GM21576 (cell line): Measurements from ENCODE around the gene MAGEA9.
"Not testable (repeated sequence)": the region's sequence is repeated elsewhere in the genome, so short reads cannot be mapped to it uniquely, and the experiment has no call there.

Source experiments
- ATAC-seq: cut with Tn5 transposase; IDR thresholded peaks from one replicate; pipeline ENCODE4 v1.9.1; 2021; ENCODE audit warnings: mild to moderate bottlenecking, moderate library complexity; ENCODE audit not compliant: unreplicated experiment

MAGEA9 gene, protein sequence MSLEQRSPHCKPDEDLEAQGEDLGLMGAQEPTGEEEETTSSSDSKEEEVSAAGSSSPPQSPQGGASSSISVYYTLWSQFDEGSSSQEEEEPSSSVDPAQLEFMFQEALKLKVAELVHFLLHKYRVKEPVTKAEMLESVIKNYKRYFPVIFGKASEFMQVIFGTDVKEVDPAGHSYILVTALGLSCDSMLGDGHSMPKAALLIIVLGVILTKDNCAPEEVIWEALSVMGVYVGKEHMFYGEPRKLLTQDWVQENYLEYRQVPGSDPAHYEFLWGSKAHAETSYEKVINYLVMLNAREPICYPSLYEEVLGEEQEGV

DNA sequence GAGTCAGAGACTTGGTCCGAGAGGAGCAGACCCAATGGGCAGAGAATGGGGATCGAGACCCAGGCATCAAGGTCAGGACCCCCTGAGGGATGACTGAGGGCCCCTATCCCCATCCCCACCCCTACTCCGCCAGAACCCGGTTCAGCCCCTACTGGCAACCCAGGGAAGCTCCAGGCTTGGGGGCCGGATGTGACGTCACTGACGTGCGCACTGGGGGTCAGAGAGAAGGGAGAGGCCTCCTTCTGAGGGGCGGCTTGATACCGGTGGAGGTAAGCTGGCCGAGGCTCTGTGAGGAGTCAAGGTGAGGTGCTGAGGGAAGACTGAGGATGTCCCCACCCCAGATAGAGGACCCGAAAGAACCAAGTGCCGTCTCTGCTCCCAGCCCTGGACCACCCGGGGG is at the start of gene MAGEA9:
TSS of gene MAGEA9 (plus strand) at position 204 of the 400 bp plus-strand sequence. CDS start 4,281 bp downstream, outside the sequence.
- ATAC-seq, result not testable (repeated sequence)

DNA sequence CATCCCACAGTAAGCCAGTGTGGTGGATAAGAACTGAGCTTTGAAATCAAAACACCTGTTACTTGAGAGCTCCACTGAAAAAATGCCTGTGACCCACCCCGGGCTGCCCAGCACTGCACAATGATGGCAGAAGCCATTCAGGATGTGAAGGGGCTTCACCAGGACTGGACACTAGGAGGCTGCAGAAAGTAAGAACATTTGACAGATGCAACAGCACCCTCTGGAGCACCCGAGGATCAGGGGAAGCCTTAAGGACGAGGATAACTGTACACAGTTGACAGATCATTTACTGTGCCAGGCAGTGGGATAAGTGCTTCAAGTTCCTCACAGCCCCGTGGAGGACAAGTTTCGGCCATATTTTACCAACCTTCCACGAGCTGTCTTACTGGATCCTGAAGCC is 39.5 kb upstream of the MAGEA9 start:
- not testable (repeated sequence) for ATAC-seq

DNA sequence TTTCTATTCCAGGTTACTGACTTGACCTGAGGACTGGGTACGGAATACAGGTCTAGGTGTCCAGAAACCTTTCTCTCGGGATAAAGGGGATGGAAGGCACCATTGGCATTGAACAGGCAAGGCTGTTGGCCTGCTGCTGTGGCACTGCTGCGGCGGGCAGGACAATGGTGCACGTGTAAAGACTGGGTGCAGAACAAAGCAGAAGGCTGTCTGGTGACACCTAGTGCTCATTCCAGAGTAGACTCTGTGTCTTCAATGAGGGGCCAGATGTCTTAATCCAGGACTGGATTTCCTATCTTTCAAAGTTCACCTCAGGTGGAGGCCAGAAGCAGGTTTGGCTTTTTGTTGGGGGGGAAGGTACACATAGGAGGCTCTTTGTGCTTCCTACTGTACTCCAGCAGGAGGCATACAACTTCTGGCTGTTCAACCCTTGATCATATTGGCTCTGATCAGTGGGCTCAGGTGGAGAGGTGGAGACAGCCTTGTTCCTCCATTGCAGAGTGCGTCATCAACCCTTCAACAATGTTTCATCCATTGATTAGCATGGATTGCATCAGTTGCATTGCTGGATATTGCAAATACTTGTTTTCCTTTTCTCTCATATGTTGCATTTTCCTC is 35.2 kb upstream of the MAGEA9 start:
- ATAC-seq, result not testable (repeated sequence)

DNA sequence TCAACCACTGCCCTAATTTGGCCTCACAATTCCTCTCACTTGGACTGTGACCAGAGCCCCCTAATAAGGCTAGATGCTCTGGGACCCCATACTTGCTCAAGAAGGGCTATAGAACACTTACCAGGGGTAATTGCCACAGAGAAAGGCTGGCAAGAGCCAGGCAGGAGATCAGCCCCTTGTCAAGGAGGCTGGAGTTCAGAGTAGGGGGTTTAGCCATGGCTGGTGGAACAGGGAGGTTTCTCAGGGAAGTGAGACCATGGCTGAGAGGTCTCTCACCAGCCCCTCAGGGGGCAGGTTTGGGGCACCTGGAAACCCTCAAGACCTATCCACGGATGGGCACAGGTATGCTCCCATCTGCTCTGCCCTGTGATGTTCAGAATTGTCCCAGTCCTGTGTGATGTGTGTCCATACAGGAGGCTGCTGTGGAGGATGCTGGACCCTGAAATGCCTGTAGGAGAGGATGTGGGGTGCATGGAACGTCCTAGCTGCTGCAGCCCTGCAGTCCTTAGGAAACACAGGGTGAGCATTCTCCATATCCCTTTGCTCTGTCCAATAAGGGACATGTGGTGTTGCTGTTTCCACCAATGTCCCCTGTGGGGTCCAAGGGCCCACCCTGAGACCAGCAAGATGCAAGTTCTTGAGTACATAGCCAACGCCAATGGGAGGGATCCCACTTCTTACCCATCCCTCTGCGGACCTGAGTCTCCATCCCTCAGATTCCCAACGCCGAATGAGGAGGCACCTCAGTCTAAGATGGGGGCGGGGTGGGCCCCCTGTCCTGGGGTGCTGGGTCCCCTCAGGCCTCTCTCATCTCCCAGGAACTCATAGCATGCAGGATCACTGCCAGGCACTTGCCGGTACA is 24.3 kb upstream of the MAGEA9 start:
- ATAC-seq, result no peak

DNA sequence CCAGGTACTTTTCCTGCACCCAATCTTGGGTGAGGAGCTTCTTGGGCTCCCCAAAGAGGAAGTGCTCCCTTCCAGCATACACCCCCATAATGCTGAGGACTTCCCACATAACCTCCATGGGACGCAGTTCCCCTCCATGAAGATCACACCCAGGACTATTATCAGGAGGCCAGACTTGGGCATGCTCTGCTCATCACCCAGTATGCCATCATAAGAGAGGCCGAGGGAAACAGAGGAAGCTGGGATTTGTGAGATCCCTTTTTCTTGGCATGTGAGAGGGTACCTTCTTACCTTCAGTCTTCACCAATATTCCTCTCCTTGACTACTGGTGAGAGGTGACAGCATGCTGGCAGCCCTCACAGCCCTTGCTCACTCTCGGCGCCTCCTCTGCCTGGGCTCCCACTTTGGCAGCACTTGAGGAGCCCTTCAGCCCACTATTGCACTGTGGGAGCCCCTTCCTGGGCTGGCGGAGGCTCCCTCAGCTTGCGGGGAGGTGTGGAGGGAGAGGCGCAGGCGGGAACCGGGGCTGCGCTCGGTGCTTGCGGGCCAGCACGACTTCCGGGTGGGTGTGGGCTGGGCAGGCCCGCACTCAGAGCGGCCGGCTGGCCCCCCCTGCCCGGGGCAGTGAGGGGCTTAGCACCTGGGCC is 23.5 kb upstream of the MAGEA9 start:
- ATAC-seq, result no peak

DNA sequence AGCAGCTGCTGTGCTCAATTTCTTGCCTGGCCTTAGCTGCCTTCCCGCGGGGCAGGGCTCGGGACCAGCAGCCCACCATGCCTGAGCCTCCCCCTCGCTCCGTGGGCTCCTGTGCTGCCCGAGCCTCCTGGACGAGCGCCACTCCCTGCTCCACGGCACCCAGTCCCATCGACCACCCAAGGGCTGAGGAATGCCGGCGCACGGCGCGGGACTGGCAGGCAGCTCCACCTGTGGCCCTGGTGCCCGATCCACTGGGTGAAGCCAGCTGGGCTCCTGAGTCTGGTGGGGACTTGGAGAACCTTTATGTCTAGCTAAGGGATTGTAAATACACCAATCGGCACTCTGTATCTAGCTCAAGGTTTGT is 23.0 kb upstream of the MAGEA9 start:
- ATAC-seq, result not testable (repeated sequence)

DNA sequence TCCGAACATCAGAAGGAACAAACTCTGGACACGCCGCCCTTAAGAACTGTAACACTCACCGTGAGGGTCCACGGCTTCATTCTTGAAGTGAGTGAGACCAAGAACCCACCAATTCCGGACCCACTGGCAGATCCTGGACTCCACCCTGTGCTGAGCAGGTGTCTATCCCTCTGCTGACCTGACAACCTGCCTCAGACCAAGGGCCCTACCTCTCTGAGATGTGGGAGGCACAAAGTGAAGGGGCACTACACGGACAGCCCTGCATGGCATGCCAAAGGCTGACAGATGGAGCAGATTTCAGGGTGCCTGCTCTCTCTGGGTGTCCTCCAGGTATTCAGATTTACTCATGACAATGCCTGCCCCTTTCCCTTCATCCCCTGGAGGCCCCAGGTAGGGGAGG is 21.9 kb upstream of the MAGEA9 start:
- ATAC-seq, result no peak

DNA sequence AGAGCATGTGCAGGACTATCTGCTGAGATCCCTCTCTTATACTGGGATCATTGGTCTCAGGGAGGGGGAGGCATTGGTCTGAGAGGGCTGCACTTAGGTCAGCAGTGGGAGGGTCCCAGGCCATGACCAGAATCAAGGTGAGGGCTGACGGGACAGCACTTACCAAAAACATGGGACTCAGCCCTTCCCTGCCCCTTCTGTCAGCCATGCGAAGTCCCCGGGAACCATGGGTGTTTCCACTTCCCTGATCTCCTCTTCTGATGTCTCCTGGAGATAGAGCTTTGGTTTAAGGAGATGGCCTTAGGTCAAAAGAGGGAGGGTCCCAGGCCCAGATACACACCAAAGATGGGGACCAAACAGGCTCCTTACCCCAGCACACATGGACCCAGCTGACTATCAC is 20.8 kb upstream of the MAGEA9 start:
- no peak for ATAC-seq

DNA sequence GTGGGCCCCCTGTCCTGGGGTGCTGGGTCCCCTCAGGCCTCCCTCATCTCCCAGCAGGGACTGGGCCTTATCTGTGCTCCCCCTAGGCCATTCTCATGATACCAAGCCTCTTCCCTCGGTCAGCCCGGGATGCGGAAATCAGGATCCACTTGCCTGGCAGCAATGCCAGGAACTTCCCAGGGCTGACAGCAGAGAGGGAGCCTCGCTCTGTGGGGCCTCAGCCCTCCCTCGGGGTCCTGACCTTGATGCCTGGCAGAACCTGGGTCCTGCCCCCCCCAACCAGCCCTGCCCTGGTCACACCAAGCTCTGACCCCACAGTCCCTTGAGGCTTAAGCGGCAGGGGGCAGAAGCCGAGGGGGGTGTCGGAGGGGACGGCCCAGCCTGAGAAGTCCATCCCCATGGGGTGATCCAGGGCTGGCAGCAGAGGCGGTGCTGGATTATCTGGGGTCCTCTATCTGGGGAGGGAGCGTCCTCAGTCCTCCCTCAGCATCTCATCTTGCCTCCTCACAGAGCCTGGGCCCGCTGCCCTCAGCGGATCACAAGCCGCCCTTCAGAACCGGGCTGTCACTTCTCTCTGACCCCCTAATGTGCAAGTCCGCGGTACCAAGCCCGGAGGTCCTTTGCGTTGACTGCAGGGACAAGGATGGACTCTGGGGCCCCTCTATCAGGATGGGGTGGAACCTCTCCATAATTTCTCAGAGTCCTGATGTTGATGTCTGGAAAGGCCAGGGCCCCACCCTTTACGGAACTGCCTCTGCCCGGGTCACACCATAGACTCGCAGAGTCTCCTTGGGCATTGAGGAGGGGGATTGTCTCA is 19.7 kb upstream of the MAGEA9 start:
- ATAC-seq, result not testable (repeated sequence)

DNA sequence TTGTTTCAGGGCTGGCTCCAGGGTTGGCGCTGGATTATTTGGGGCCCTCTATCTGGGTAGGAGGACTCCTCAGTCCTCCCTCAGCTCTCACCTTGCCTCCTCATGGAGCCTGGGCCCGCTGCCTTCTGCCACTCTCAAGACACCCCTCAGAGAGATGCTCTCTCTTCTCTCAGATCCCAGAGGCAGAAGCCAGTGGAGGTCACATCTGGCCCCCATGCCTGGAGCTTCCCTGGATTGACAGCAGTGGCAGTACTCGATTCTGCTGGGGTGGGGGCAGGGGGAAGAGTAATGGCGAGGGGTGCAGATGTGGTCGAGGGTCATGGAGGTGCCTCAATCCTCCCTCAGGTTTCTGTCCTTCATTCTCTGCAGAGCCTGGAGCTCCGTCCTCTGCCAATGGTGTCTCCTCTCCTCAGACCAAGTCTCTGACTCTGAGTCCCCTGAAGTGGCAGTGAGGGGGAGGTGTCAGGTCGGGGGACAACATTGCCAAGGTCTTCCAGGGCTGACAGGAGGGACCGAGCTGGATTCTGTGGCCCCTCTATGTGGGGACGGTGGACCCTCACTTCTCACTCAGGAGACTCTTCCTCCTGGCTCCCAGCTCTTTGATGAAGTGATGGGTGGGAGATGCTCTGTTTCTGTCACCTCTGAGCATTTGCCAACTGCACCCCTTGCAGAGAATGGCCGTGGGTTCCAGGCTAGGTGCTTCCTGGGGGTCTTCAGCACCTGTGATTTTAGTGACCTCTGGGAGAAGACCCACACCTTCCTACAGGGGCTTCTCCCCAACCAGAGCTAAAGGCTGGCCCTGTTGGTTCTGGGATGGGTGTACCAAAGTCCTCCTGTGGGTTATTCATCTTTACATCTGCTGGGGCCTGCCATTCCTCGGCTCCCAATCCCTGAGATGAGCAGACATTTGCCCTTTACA is 18.8 kb upstream of the MAGEA9 start:
- no peak for ATAC-seq

DNA sequence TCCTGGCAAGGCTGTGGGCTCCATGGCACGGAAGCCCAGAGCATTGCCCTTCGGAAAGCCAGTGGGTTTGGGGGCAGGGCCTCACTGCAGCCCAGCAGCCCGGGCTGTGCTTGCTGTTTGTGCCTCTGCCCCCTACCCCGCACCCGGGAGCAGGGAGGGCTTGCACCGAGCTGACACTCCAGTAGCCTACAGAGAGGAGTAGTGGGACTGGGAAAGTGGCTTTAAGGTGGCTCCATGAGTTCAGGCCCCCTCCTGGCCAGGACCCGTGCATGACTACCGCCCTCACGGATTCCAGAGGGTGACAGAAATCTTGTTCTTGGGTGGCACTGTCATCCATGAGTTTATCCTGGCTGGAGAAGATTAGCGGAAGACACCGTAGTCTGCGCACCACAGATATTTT is 11.4 kb upstream of the MAGEA9 start:
- ATAC-seq, result not testable (repeated sequence)

DNA sequence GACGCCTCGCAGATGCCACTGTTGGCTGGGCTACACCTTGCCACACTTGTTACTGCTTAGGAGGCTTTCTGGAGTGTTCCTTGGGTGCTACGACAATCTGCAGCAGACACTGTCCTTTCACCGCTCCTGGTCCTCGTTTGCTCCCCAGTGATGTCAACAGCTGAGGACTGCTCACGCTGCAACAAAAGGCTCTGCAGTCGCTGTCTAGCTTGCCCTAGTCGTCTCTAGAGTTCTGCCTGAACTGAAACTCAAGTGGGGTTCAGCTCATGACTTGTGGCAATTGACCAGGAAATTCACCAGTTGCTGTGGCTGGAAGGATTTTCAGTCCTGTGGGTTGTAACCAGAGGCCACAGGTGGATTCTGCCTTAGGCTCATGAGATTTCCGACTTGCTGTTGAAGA is 8.7 kb upstream of the MAGEA9 start:
- not testable (repeated sequence) for ATAC-seq

DNA sequence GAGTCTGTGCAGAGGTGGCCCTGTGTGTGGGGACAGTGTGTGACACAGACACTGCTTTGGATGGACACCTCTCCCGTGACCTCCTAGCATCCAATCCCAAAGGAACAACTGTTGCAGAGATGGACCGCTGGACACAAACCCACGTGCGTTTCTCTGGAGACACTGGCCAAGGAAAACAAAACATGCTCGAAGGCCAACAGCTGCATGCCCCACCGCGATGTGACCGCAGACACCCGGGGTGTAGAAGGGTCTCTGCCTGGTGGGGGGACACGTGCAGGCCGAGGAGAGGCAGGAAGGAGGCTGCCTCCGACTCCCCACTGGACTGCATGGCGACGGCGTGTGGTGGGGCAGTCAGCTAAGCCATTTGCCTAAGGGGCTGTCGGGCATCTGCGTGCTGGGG is 8.0 kb upstream of the MAGEA9 start, which contains the start of gene HSFX1:
TSS of gene HSFX1 (plus strand) at position 301 of the 400 bp plus-strand sequence. CDS start 614 bp downstream, outside the sequence.
- ATAC-seq, result not testable (repeated sequence)

DNA sequence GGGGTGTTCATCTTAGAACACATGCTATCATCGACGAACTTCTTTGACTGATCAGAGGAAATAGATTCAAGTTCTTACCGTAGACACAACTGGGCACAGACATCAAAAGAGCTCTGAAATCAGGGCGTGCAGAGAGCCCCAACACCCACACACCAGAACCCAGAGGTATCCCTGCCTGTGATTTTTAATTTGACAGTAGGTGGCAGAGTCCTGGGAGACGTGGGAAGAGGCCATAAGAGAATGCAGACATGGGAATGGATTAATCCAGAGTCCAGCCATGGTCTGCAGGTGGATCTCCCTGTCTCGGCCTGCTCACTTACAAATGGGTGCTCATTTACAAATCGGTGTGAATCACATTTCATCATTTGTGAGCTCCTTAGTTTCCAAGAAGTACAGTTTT is 3.7 kb upstream of the MAGEA9 start:
- ATAC-seq, result not testable (repeated sequence)

DNA sequence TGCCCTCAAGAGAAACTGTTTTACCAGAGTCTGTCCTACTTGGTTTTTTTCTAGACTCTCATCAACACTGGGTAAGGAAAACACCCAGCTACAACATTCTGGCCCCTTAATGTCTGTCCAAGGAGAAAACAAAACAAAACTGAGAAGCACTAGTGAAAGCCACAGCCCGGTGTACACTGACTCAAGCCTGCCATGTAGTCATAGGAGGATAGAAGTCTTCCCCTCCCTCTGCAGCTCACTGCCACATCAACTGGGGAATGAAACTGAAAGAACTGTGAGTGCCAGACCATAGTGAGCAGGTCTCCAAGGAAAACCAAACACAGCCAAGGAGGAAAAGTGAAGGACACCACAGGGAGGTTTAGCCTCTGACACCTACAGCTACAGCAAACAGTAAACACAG is 13.8 kb downstream of the MAGEA9 start:
- ATAC-seq, result peak; percentile 100

DNA sequence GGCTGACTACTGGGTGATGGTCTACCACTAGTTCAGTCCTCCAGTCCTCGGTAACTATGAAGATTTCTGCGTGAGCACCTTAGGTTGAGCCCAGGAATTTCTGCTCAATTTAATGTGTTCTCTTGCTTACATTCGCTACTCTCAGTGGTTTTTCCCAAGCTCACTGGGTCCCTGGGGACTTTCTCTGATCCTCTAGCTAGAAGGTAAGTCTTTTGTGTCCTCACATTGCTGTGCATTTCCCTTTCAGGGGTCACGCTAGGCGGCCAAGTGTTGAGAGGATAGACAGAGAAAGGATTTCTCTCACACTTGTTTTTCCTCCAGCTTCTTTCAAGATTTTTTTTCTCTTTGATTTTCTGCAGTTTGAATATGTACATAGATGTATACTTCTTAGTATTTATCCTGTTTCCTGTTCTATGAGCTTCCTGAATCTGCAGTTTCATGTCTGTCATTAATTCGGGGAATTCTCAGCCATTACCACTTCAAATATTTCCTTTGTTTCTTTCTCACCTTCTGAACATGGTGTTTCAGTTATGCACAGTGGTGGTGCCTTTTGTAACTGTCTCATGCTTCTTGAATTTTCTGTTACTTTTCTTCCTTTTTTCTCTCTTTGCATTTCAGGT is 17.5 kb downstream of the MAGEA9 start:
- ATAC-seq, result no peak

DNA sequence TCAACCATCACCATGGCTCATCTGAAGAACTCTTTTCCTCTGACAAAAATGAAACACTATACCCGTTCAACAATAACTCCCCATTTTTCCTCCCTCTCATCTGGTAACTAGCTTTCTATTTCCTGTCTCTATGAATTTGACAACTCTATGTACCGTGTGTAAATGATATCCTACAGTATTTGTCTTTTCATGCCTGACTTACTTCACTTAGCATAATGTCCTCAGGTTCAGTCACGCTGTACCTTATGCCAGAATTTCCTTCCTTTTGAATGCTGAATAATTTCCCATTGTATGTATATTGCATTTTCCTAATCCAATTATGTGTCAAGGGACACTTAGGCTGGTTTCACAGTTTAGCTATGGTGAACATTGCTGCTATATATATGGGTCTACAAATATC is 18.2 kb downstream of the MAGEA9 start:
- ATAC-seq, result no peak

DNA sequence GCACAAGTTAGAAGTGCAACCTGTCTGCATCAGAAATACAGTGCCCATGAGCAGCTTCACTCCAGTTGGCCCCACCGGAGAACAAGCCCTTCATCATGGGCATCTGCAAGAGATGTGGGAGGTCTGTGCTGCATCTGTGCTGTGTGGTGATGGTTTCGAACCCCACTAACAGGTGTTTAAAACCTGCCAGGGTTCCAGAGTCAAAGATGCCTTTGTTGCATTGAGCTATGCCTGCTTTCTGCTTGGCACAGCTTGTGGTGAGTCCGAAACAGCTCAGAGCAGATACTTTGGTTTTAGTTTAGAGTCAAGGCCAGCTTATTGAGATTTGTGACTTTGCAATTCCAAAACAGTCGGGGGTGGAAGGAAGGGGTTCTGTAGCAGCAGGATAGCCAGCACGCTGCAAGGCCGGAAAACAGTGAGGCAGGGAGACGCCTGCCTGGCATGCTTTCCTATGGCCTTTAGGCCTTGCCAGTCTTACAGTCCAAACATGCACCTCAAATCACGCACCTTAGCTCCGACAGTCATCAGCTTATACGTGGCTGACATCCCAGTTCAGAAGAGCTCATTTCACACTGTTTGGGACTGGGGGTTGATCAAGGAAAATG is 21.8 kb downstream of the MAGEA9 start:
- no peak for ATAC-seq
